Endometrial microvascular endothelial cells (primary cell): ENCODE data around the gene SDS. TPM values are rescaled to one million over a fixed set of nuclear protein-coding genes. Genes with fewer than 3 reads are reported as not detected.

Experiments used
- in situ Hi-C: cut with HindIII; loops from 2 replicates; pipeline ENCODE4 v1.10.0; 2017; ENCODE audit warnings: low sequenced_read_pairs, low pct_unique_long_range_greater_than_20kb; ENCODE audit errors: inconsistent ontology term
- total RNA-seq: library from RNA; depleted of rRNA; stranded (reverse); fragments of >200 nt; gene quantifications from one replicate; pipeline ENCODE4 v1.2.3, GENCODE V29; 2015; ENCODE audit errors: inconsistent ontology term

Gene SDS
- total RNA-seq, 1 donor from 2014 or later: not detected

DNA sequence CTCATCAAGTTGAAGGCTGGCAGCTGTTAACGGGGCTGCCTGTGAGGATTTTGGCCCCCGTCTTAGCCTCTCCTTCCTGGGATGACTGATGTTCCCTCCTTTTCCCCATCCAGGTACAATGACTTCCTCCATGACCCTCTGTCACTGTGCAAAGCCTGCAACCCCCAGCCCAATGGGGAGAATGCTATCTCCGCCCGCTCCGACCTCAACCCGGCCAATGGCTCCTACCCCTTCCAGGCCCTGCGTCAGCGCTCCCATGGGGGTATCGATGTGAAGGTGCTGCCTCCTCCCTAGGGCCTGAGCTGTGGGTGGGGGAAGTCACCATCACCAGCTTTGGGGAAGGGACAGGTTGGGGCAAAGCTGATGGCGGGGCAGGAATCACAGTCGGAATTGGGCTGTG lies 16.1 kb downstream of the SDS start:
- in situ Hi-C loops: no loop called here

GRCh38 chr12:113386866-113387566 lies 16.7 kb downstream of the SDS start:
- in situ Hi-C loops: no loop called here

GRCh38 chr12:113385282-113385882 lies 18.3 kb downstream of the SDS start:
- in situ Hi-C loops: no loop called here

DNA sequence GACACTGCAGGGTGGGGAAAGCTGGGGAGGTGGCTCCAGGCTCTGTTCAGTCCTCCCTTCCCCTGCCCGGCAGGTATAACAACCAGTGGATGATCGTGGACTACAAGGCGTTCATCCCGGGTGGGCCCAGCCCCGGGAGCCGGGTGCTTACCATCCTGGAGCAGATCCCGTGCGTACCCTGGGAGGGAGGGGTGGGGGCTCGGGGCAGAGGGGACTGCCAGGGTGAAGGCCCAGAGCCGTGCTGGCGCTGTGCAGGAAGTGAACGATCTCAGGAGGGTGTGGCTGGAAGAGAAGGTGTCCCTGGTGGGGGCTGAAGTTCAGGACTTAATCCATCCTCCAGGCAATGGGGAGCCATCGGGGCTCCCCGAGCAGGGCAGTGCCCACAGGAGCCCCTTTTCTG lies 18.9 kb downstream of the SDS start:
- in situ Hi-C loops: no loop called here

GRCh38 chr12:113382206-113382605 lies 21.5 kb downstream of the SDS start:
- in situ Hi-C loops: no loop called here

GRCh38 chr12:113381220-113381619 lies 22.5 kb downstream of the SDS start:
- in situ Hi-C loops: no loop called here

GRCh38 chr12:113378291-113378690 lies 25.4 kb downstream of the SDS start:
- in situ Hi-C loops: no loop called here

DNA sequence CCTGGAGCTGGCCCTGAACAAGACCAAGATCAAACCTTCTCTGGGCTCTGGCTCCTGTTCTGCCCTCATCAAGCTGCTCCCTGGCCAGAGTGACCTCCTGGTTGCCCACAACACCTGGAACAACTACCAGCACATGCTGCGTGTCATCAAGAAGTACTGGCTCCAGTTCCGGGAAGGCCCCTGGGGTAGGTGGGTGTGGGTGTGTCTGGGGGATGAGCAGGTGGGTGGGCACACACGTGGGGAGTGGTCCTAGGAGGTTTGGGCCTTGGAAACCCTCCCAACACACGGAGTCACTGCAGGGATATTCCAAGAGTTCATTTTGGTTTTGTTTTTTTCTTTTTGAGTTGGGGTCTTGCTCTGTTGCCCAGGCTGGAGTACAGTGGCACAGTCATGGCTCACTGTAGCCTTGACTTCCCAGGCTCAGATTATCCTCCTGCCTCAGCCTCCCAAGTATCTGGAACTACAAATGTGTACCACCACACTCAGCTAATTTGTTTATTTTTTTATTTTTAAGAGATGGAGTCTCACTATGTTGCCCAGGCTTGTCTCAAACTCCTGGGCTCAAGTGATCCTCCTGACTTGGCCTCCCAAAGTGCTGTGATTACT lies 28.8 kb downstream of the SDS start:
- in situ Hi-C loops: no loop called here

GRCh38 chr12:113373969-113374368 lies 29.7 kb downstream of the SDS start:
- in situ Hi-C loops: no loop called here

DNA sequence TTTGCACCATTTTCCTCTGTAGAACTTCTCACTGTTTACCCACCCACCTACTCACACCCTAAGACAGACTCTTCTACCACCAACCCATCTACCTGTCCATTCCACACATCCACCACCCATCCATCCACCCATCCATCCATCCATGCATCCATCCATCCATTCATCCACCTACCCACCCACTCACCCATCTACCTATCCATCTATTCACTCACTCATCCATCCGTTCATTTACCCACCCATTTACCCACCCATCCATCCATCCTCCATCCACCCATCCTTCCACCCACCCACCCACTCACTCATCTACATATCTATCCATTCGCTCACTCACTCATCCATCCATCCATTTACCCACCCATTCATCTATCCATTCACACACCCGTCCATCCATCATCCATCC lies 30.2 kb downstream of the SDS start:
- in situ Hi-C loops: no loop called here

DNA sequence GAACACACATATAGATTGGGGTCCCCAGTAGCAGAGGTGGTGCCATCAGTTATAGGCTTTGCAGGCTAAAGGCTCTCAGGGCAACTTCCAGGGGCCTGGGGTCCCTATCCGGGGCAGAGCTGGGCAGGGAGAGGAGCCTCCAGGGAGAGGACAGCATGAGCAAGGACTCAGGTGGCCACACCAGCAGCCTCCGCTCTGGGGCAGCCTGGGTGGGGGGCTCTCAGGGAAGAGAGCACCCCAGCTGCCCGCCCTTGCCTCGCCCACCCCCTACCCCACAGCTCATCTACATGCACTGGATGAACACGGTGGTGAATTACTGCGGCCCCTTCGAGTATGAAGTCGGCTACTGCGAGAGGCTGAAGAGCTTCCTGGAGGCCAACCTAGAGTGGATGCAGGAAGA lies 31.3 kb downstream of the SDS start:
- in situ Hi-C loops: no loop called here

- in situ Hi-C loops: no loop called here
Measured at GRCh38 chr12:113371808-113372207, 31.9 kb downstream of the SDS start.

- in situ Hi-C loops: no loop called here
Measured at GRCh38 chr12:113370923-113371682, 32.6 kb downstream of the SDS start.

DNA sequence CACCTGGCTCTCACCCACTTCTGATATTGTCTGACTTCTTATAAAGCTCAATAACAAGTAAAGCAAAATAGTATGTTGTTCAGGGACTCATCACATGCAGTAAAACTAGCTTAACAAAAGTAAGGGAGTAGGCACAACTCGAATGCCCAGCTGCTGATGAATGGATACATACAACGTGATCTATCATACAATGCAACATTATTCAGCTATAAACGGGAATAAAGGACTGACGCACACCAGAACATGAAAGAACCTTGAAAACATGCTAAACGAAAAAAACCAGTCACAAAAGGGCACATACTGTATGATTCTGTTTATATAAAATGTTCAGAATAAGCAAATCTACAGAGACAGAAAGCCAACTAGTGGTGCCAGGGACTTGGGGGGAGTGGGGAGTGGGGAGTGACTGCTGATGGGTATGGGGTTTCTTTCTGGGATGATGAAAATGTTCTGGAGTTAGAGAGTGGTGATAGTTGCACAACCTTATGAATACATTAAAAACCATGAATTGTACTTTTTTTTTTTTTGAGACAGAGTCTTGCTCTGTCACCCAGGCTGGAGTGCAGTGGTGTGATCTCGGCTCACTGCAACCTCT lies 34.2 kb downstream of the SDS start:
- in situ Hi-C loops: no loop called here

DNA sequence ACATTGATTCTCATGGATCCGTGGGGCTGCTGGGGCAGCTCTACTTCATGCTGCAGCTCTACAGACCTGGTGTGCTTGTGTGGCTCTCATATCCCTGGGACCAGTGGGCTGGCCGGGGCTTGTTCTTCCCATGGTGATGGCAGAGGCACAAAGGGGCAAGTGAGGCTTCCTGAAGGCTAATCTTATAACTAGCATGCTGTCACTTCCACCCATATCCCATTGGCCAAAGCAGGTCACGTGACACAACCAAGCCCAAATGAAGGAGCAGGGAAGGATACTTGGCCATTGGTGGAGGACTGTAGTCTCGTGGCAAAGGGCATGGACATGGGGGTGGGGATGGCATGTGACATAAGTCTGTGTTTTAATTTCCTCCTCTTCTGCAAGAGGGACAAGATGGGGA lies 35.4 kb downstream of the SDS start:
- in situ Hi-C loops: no loop called here

DNA sequence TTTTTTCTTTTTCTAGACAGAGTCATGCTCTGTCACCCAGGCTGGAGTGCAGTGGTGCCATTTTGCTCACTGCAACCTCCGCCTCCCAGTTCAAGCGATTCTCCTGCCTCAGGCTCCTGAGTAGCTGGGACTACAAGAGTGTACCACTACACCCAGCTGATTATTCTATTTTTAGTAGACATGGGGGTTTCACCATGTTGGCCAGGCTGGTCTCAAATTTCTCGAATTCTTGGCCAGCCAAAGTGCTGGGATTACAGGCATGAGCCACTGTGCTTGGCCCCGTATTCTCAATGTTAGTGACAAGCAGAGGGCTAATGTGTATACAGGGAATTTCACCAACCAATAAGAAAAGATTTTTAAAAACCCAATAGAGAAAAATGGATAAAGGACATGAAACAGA lies 36.9 kb downstream of the SDS start:
- in situ Hi-C loops: no loop called here

DNA sequence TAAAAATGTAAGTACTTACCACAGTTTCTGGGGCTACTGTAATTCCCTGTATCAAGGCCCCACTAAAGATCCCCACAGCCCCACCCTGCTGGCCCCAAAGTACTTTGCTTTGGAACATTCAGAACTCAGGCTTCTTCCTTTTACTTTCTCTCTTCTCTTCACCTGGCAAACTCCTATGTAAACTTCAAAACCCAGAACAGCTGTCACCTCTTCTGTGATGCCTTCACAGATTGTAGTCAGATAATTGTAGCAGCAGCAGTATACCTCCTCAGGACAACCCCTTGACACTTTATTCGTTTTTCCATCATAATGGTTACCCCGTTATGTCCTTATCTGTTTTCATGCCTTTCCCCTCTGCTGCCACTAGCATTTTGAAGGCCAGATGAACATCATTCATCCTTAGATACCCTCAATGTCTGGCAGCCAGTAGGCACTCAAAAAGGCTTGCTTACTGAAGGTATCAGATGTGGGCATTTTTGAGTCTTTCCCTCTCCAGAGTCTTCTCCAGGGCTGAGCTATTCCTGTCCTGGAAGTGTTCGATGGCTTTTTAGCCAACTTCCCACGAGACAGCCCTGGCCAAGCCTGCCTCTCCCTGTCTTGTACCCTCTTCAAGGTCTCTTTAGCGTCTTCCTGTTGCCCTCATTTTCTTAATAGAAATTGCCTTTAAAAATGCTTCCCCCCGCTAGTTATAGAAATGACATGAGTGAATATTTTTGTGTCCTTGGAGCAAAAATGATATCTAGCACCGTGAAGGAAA lies 37.9 kb downstream of the SDS start:
- in situ Hi-C loops: no loop called here

- in situ Hi-C loops: no loop called here
Measured at GRCh38 chr12:113364698-113365097, 39.0 kb downstream of the SDS start.
